ENCODE measurements around the gene C2CD4C.

The C2CD4C gene

GRCh38 chr19:373391-374182 is 35.4 kb downstream of the C2CD4C start:
- TF ChIP-seq FOXK2 (IDR thresholded peaks at IDR 0.05), result no peak
- TF ChIP-seq ZNF384 (IDR thresholded peaks at IDR 0.05), result no peak
- TF ChIP-seq HDGF (IDR thresholded peaks at IDR 0.05; ENCODE audit: borderline replicate concordance), result no peak
- no peak for TF ChIP-seq ELF4 (IDR thresholded peaks at IDR 0.05)
- TF ChIP-seq FOXA1 (IDR thresholded peaks at IDR 0.05), result no peak
- no peak for TF ChIP-seq SUZ12 (IDR thresholded peaks at IDR 0.05)
- TF ChIP-seq CTBP1 (IDR thresholded peaks at IDR 0.05; ENCODE audit: borderline replicate concordance), result no peak
- no peak for TF ChIP-seq L3MBTL2 (conservative IDR thresholded peaks at IDR 0.05)
- no peak for TF ChIP-seq ARNT (IDR thresholded peaks at IDR 0.05)
- no peak for TF ChIP-seq NFRKB (IDR thresholded peaks at IDR 0.05)
- no peak for TF ChIP-seq TARDBP (IDR thresholded peaks at IDR 0.05)
- TF ChIP-seq SP1 (IDR thresholded peaks at IDR 0.05), result no peak
- no peak for TF ChIP-seq FOXM1 (IDR thresholded peaks at IDR 0.05; ENCODE audit: borderline replicate concordance)
- TF ChIP-seq LEF1 (IDR thresholded peaks at IDR 0.05; ENCODE audit: borderline replicate concordance), result no peak
- no peak for TF ChIP-seq PKNOX1 (IDR thresholded peaks at IDR 0.05)
- DNase-seq (ENCODE audit: extremely low spot score), result no peak
- ChIA-PET POLR2A (interaction anchor here (0.9 kb wide), 1 partner anchor 115 kb away, joined by 3 read pairs; no protein-coding TSS in a partner anchor), CTCF (no interaction called here)

- ChIA-PET CTCF (no interaction called here), POLR2A (no interaction called here)
- TF ChIP-seq BHLHE40 (IDR thresholded peaks at IDR 0.05; ENCODE audit: borderline replicate concordance) (no peak), ZNF384 (IDR thresholded peaks at IDR 0.05) (no peak), TARDBP (IDR thresholded peaks at IDR 0.05) (no peak), PKNOX1 (IDR thresholded peaks at IDR 0.05) (no peak), ELF4 (IDR thresholded peaks at IDR 0.05) (no peak), L3MBTL2 (conservative IDR thresholded peaks at IDR 0.05) (no peak), ARNT (IDR thresholded peaks at IDR 0.05) (no peak), FOXA1 (IDR thresholded peaks at IDR 0.05) (no peak)
- DNase-seq (ENCODE audit: extremely low spot score), result no peak
These were observed 36.5 kb downstream of the C2CD4C start for GRCh38 chr19:372306-372890.

- no peak for DNase-seq (ENCODE audit: extremely low spot score)
- CTCF ChIA-PET, result no interaction called here
- TF ChIP-seq ARNT (IDR thresholded peaks at IDR 0.05) (no peak), TARDBP (IDR thresholded peaks at IDR 0.05) (no peak), FOXK2 (IDR thresholded peaks at IDR 0.05) (no peak), BHLHE40 (IDR thresholded peaks at IDR 0.05; ENCODE audit: borderline replicate concordance) (no peak), PKNOX1 (IDR thresholded peaks at IDR 0.05) (no peak), SP1 (IDR thresholded peaks at IDR 0.05) (no peak), ZNF384 (IDR thresholded peaks at IDR 0.05) (no peak), LEF1 (IDR thresholded peaks at IDR 0.05; ENCODE audit: borderline replicate concordance) (no peak), L3MBTL2 (conservative IDR thresholded peaks at IDR 0.05) (no peak), HDGF (IDR thresholded peaks at IDR 0.05; ENCODE audit: borderline replicate concordance) (no peak), SUZ12 (IDR thresholded peaks at IDR 0.05) (no peak), FOXM1 (IDR thresholded peaks at IDR 0.05; ENCODE audit: borderline replicate concordance) (no peak)
- POLR2A ChIA-PET, result no interaction called here
These were observed 37.3 kb downstream of the C2CD4C start for GRCh38 chr19:371501-372168.

GRCh38 chr19:370641-371330 is 38.2 kb downstream of the C2CD4C start:
- TF ChIP-seq TARDBP (IDR thresholded peaks at IDR 0.05) (no peak), LEF1 (IDR thresholded peaks at IDR 0.05; ENCODE audit: borderline replicate concordance) (no peak), BHLHE40 (IDR thresholded peaks at IDR 0.05; ENCODE audit: borderline replicate concordance) (no peak), L3MBTL2 (conservative IDR thresholded peaks at IDR 0.05) (no peak), FOXA1 (IDR thresholded peaks at IDR 0.05) (no peak), CTBP1 (IDR thresholded peaks at IDR 0.05; ENCODE audit: borderline replicate concordance) (no peak), ARNT (IDR thresholded peaks at IDR 0.05) (no peak), FOXK2 (IDR thresholded peaks at IDR 0.05) (no peak), FOXM1 (IDR thresholded peaks at IDR 0.05; ENCODE audit: borderline replicate concordance) (no peak), HDGF (IDR thresholded peaks at IDR 0.05; ENCODE audit: borderline replicate concordance) (no peak), ELF4 (IDR thresholded peaks at IDR 0.05) (no peak), SUZ12 (IDR thresholded peaks at IDR 0.05) (no peak), SP1 (IDR thresholded peaks at IDR 0.05) (no peak), NFRKB (IDR thresholded peaks at IDR 0.05) (no peak)
- CTCF ChIA-PET, result no interaction called here
- POLR2A ChIA-PET, result no interaction called here
- DNase-seq (ENCODE audit: extremely low spot score), result no peak

GRCh38 chr19:369876-370275 is 39.1 kb downstream of the C2CD4C start:
- TF ChIP-seq PKNOX1 (IDR thresholded peaks at IDR 0.05) (no peak), CTBP1 (IDR thresholded peaks at IDR 0.05; ENCODE audit: borderline replicate concordance) (no peak), FOXK2 (IDR thresholded peaks at IDR 0.05) (no peak), TARDBP (IDR thresholded peaks at IDR 0.05) (no peak), FOXM1 (IDR thresholded peaks at IDR 0.05; ENCODE audit: borderline replicate concordance) (no peak), HDGF (IDR thresholded peaks at IDR 0.05; ENCODE audit: borderline replicate concordance) (no peak), SP1 (IDR thresholded peaks at IDR 0.05) (no peak), ARNT (IDR thresholded peaks at IDR 0.05) (no peak), LEF1 (IDR thresholded peaks at IDR 0.05; ENCODE audit: borderline replicate concordance) (no peak), ELF4 (IDR thresholded peaks at IDR 0.05) (no peak), SUZ12 (IDR thresholded peaks at IDR 0.05) (no peak), BHLHE40 (IDR thresholded peaks at IDR 0.05; ENCODE audit: borderline replicate concordance) (no peak), FOXA1 (IDR thresholded peaks at IDR 0.05) (no peak), ZNF384 (IDR thresholded peaks at IDR 0.05) (no peak), L3MBTL2 (conservative IDR thresholded peaks at IDR 0.05) (no peak), NFRKB (IDR thresholded peaks at IDR 0.05) (no peak)
- ChIA-PET CTCF (no interaction called here), POLR2A (no interaction called here)
- no peak for DNase-seq (ENCODE audit: extremely low spot score)

Data from HEK293T (cell line).